Measurements from ENCODE around the gene FYN.

DNA sequence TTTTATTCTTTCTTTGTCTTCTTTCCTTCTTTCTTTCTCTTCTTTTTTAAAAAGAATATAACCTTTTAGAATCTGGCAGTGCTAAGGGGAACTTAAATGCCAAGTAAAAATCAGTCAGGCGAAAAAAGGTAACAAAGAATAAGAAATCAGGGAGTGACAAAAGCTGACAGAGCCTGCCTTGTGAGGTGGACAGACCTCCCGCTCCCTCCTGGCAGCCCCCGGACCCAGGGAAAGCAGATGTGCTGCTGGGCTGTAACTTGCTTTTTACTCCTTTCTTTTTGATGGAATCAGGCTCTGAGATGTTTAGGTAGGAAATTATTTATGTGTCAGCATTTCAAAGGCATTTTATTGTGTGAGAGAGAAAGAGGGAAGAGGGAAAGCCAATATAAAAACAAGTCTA lies 172.1 kb downstream of the FYN start:
- TF ChIP-seq, protein P1, sequence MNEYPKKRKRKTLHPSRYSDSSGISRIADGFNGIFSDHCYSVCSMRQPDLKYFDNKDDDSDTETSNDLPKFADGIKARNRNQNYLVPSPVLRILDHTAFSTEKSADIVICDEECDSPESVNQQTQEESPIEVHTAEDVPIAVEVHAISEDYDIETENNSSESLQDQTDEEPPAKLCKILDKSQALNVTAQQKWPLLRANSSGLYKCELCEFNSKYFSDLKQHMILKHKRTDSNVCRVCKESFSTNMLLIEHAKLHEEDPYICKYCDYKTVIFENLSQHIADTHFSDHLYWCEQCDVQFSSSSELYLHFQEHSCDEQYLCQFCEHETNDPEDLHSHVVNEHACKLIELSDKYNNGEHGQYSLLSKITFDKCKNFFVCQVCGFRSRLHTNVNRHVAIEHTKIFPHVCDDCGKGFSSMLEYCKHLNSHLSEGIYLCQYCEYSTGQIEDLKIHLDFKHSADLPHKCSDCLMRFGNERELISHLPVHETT (CRISPR knock-in tag; conservative IDR thresholded peaks at IDR 0.05 in 1 of 2, IDR thresholded peaks at IDR 0.05 in 1 of 2): no peak
- TF ChIP-seq, protein P2, sequence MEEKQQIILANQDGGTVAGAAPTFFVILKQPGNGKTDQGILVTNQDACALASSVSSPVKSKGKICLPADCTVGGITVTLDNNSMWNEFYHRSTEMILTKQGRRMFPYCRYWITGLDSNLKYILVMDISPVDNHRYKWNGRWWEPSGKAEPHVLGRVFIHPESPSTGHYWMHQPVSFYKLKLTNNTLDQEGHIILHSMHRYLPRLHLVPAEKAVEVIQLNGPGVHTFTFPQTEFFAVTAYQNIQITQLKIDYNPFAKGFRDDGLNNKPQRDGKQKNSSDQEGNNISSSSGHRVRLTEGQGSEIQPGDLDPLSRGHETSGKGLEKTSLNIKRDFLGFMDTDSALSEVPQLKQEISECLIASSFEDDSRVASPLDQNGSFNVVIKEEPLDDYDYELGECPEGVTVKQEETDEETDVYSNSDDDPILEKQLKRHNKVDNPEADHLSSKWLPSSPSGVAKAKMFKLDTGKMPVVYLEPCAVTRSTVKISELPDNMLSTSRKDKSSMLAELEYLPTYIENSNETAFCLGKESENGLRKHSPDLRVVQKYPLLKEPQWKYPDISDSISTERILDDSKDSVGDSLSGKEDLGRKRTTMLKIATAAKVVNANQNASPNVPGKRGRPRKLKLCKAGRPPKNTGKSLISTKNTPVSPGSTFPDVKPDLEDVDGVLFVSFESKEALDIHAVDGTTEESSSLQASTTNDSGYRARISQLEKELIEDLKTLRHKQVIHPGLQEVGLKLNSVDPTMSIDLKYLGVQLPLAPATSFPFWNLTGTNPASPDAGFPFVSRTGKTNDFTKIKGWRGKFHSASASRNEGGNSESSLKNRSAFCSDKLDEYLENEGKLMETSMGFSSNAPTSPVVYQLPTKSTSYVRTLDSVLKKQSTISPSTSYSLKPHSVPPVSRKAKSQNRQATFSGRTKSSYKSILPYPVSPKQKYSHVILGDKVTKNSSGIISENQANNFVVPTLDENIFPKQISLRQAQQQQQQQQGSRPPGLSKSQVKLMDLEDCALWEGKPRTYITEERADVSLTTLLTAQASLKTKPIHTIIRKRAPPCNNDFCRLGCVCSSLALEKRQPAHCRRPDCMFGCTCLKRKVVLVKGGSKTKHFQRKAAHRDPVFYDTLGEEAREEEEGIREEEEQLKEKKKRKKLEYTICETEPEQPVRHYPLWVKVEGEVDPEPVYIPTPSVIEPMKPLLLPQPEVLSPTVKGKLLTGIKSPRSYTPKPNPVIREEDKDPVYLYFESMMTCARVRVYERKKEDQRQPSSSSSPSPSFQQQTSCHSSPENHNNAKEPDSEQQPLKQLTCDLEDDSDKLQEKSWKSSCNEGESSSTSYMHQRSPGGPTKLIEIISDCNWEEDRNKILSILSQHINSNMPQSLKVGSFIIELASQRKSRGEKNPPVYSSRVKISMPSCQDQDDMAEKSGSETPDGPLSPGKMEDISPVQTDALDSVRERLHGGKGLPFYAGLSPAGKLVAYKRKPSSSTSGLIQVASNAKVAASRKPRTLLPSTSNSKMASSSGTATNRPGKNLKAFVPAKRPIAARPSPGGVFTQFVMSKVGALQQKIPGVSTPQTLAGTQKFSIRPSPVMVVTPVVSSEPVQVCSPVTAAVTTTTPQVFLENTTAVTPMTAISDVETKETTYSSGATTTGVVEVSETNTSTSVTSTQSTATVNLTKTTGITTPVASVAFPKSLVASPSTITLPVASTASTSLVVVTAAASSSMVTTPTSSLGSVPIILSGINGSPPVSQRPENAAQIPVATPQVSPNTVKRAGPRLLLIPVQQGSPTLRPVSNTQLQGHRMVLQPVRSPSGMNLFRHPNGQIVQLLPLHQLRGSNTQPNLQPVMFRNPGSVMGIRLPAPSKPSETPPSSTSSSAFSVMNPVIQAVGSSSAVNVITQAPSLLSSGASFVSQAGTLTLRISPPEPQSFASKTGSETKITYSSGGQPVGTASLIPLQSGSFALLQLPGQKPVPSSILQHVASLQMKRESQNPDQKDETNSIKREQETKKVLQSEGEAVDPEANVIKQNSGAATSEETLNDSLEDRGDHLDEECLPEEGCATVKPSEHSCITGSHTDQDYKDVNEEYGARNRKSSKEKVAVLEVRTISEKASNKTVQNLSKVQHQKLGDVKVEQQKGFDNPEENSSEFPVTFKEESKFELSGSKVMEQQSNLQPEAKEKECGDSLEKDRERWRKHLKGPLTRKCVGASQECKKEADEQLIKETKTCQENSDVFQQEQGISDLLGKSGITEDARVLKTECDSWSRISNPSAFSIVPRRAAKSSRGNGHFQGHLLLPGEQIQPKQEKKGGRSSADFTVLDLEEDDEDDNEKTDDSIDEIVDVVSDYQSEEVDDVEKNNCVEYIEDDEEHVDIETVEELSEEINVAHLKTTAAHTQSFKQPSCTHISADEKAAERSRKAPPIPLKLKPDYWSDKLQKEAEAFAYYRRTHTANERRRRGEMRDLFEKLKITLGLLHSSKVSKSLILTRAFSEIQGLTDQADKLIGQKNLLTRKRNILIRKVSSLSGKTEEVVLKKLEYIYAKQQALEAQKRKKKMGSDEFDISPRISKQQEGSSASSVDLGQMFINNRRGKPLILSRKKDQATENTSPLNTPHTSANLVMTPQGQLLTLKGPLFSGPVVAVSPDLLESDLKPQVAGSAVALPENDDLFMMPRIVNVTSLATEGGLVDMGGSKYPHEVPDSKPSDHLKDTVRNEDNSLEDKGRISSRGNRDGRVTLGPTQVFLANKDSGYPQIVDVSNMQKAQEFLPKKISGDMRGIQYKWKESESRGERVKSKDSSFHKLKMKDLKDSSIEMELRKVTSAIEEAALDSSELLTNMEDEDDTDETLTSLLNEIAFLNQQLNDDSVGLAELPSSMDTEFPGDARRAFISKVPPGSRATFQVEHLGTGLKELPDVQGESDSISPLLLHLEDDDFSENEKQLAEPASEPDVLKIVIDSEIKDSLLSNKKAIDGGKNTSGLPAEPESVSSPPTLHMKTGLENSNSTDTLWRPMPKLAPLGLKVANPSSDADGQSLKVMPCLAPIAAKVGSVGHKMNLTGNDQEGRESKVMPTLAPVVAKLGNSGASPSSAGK (IDR thresholded peaks at IDR 0.05): no peak
- TF ChIP-seq, protein P3, sequence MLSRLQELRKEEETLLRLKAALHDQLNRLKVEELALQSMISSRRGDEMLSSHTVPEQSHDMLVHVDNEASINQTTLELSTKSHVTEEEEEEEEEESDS (CRISPR knock-in tag; IDR thresholded peaks at IDR 0.05): no peak
- TF ChIP-seq, protein P4, sequence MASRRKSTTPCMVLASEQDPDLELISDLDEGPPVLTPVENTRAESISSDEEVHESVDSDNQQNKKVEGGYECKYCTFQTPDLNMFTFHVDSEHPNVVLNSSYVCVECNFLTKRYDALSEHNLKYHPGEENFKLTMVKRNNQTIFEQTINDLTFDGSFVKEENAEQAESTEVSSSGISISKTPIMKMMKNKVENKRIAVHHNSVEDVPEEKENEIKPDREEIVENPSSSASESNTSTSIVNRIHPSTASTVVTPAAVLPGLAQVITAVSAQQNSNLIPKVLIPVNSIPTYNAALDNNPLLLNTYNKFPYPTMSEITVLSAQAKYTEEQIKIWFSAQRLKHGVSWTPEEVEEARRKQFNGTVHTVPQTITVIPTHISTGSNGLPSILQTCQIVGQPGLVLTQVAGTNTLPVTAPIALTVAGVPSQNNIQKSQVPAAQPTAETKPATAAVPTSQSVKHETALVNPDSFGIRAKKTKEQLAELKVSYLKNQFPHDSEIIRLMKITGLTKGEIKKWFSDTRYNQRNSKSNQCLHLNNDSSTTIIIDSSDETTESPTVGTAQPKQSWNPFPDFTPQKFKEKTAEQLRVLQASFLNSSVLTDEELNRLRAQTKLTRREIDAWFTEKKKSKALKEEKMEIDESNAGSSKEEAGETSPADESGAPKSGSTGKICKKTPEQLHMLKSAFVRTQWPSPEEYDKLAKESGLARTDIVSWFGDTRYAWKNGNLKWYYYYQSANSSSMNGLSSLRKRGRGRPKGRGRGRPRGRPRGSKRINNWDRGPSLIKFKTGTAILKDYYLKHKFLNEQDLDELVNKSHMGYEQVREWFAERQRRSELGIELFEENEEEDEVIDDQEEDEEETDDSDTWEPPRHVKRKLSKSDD (conservative IDR thresholded peaks at IDR 0.05; ENCODE audit: low read length): no peak
- TF ChIP-seq, protein P5, sequence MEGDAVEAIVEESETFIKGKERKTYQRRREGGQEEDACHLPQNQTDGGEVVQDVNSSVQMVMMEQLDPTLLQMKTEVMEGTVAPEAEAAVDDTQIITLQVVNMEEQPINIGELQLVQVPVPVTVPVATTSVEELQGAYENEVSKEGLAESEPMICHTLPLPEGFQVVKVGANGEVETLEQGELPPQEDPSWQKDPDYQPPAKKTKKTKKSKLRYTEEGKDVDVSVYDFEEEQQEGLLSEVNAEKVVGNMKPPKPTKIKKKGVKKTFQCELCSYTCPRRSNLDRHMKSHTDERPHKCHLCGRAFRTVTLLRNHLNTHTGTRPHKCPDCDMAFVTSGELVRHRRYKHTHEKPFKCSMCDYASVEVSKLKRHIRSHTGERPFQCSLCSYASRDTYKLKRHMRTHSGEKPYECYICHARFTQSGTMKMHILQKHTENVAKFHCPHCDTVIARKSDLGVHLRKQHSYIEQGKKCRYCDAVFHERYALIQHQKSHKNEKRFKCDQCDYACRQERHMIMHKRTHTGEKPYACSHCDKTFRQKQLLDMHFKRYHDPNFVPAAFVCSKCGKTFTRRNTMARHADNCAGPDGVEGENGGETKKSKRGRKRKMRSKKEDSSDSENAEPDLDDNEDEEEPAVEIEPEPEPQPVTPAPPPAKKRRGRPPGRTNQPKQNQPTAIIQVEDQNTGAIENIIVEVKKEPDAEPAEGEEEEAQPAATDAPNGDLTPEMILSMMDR (IDR thresholded peaks at IDR 0.05 in 2 of 3, conservative IDR thresholded peaks at IDR 0.05 in 1 of 3; ENCODE audit: insufficient read depth in 2 of 3, low read depth in 1 of 3, low read length in 3 of 3): no peak
- TF ChIP-seq KAT2B (IDR thresholded peaks at IDR 0.05; ENCODE audit: low read depth, low read length) (no peak), DPF2 (IDR thresholded peaks at IDR 0.05) (no peak)
- TF ChIP-seq, protein P6, sequence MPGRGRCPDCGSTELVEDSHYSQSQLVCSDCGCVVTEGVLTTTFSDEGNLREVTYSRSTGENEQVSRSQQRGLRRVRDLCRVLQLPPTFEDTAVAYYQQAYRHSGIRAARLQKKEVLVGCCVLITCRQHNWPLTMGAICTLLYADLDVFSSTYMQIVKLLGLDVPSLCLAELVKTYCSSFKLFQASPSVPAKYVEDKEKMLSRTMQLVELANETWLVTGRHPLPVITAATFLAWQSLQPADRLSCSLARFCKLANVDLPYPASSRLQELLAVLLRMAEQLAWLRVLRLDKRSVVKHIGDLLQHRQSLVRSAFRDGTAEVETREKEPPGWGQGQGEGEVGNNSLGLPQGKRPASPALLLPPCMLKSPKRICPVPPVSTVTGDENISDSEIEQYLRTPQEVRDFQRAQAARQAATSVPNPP (IDR thresholded peaks at IDR 0.05; ENCODE audit: borderline replicate concordance, insufficient read depth, insufficient read length): no peak

All from K562 (cell line).